Mesenchymal stem cell (in vitro differentiated cells and primary cell): ENCODE measurements around the gene ST8SIA1.

Experiments used
- DNase-seq: peaks from one replicate; pipeline ENCODE4 v3.0.0-alpha.2; 2013
- H2AFZ ChIP-seq: one replicate; pipeline ENCODE4 v1.6.1; 2013; ENCODE audit warnings: low read depth, mild to moderate bottlenecking, control low read depth, inconsistent platforms, low read length, moderate library complexity
- H2AK5ac ChIP-seq: 2 replicates; pipeline ENCODE4 v1.6.1; 2013; ENCODE audit warnings: low read length, moderate library complexity, mild to moderate bottlenecking, inconsistent platforms; ENCODE audit not compliant: severe bottlenecking
- H2BK120ac ChIP-seq: one replicate; pipeline ENCODE4 v1.6.1; 2013; ENCODE audit warnings: low read depth, mild to moderate bottlenecking, inconsistent platforms, low read length, moderate library complexity
- H2BK12ac ChIP-seq, 2 experiments: one replicate each; pipeline ENCODE4 v1.6.1; 2013; ENCODE audit warnings: inconsistent platforms in 2 of 2, low read length in 2 of 2, mild to moderate bottlenecking in 2 of 2, moderate library complexity in 2 of 2, control low read depth in 1 of 2
- H2BK15ac ChIP-seq: one replicate; pipeline ENCODE4 v1.6.1; 2013; ENCODE audit warnings: mild to moderate bottlenecking, low read depth, inconsistent platforms; ENCODE audit not compliant: poor library complexity, severe bottlenecking
- H2BK5ac ChIP-seq: 2 replicates; pipeline ENCODE4 v1.6.1; 2013; ENCODE audit warnings: low read depth, mild to moderate bottlenecking, low read length, control low read depth, inconsistent platforms; ENCODE audit not compliant: poor library complexity, severe bottlenecking
- H3K14ac ChIP-seq, 2 experiments: one replicate each; pipeline ENCODE4 v1.6.1; 2013; ENCODE audit warnings: inconsistent platforms in 2 of 2, low read length in 2 of 2, control low read depth in 1 of 2, mild to moderate bottlenecking in 1 of 2, moderate library complexity in 1 of 2
- H3K18ac ChIP-seq, 2 experiments: one replicate each; pipeline ENCODE4 v1.6.1; 2013; ENCODE audit warnings: inconsistent platforms in 2 of 2, low read length in 2 of 2, control low read depth in 1 of 2, low read depth in 1 of 2, mild to moderate bottlenecking in 1 of 2
- H3K23ac ChIP-seq, 2 experiments: one replicate each; pipeline ENCODE4 v1.6.1; 2013; ENCODE audit warnings: inconsistent platforms in 2 of 2, low read length in 2 of 2, mild to moderate bottlenecking in 2 of 2, moderate library complexity in 2 of 2, control low read depth in 1 of 2
- H3K27ac ChIP-seq: 2 replicates; pipeline ENCODE4 v1.5.1; 2013; ENCODE audit warnings: mild to moderate bottlenecking, moderate library complexity, low read length, control low read depth, inconsistent platforms; ENCODE audit not compliant: poor library complexity, severe bottlenecking
- H3K27me3 ChIP-seq, 2 experiments: 2 replicates each; pipeline versions ENCODE4 v1.6.1 to v1.7.0; 2013; ENCODE audit warnings: low read length in 2 of 2, mild to moderate bottlenecking in 2 of 2, moderate library complexity in 2 of 2, control low read depth in 1 of 2, inconsistent platforms in 1 of 2; ENCODE audit not compliant: control insufficient read depth in 1 of 2, insufficient read depth in 1 of 2
- H3K36me3 ChIP-seq, 2 experiments: 2 replicates each; pipeline versions ENCODE4 v1.6.1 to v1.7.0; 2013; ENCODE audit warnings: low read length in 2 of 2, control low read depth in 1 of 2, inconsistent platforms in 1 of 2, low read depth in 1 of 2, mild to moderate bottlenecking in 1 of 2; ENCODE audit not compliant: insufficient read depth in 2 of 2, control insufficient read depth in 1 of 2
- H3K4ac ChIP-seq, 2 experiments: one replicate each; pipeline ENCODE4 v1.6.1; 2013; ENCODE audit warnings: inconsistent platforms in 2 of 2, low read length in 2 of 2, mild to moderate bottlenecking in 2 of 2, moderate library complexity in 2 of 2, control low read depth in 1 of 2, low read depth in 1 of 2
- H3K4me1 ChIP-seq: 2 replicates; pipeline ENCODE4 v1.6.1; 2013; ENCODE audit warnings: low read depth, low read length, control low read depth; ENCODE audit not compliant: control insufficient read depth, insufficient read depth
- H3K4me2 ChIP-seq: 2 replicates; pipeline ENCODE4 v1.6.1; 2013; ENCODE audit warnings: low read length, mild to moderate bottlenecking, inconsistent platforms; ENCODE audit not compliant: poor library complexity, severe bottlenecking
- H3K4me3 ChIP-seq, 2 experiments: 2 replicates each; pipeline versions ENCODE4 v1.5.1 to v1.7.0; 2013; ENCODE audit warnings: low read length in 2 of 2, mild to moderate bottlenecking in 2 of 2, control low read depth in 1 of 2, low read depth in 1 of 2; ENCODE audit not compliant: insufficient read depth in 1 of 2
- H3K79me1 ChIP-seq: replicated peaks from 2 replicates; pipeline ENCODE4 v1.6.1; 2013; ENCODE audit warnings: mild to moderate bottlenecking, control low read depth, low read length, inconsistent platforms; ENCODE audit not compliant: poor library complexity, severe bottlenecking
- H3K9ac ChIP-seq: 2 replicates; pipeline ENCODE4 v1.7.0; 2013; ENCODE audit warnings: mild to moderate bottlenecking, low read length, moderate library complexity
- H3K9me3 ChIP-seq: 2 replicates; pipeline ENCODE4 v1.7.0; 2013; ENCODE audit warnings: mild to moderate bottlenecking, low read length; ENCODE audit not compliant: control insufficient read depth
- H4K8ac ChIP-seq: one replicate; pipeline ENCODE4 v1.6.1; 2013; ENCODE audit warnings: inconsistent platforms, mild to moderate bottlenecking, low read length, moderate library complexity
- H4K91ac ChIP-seq: one replicate; pipeline ENCODE4 v1.6.1; 2013; ENCODE audit warnings: mild to moderate bottlenecking, low read length, inconsistent platforms
- WGBS: methylation state at CpG from one replicate; pipeline ENCODE4 v1.1.7; 2013; ENCODE audit warnings: mixed read lengths; 5-methylcytosine and 5-hydroxymethylcytosine counted together

Gene ST8SIA1

GRCh38 chr12:22333186-22333712 is 1.3 kb downstream of the ST8SIA1 start:
- DNase-seq, result peak; percentile 53
- Histone ChIP-seq H3K23ac (no peak overlapping the region), H2BK12ac (no peak overlapping the region), H2BK5ac (no peak overlapping the region), H3K79me1 (no peaks in the 10 kb centered on the region), H3K27me3 (peaks cover 6 to 13% of the 10 kb centered on the region in 2 experiments), H3K18ac (no peak overlapping the region), H3K9ac (peak overlapping the region; percentile 89), H3K36me3 (peaks cover 0 to 11% of the 10 kb centered on the region in 2 experiments), H3K27ac (no peak overlapping the region), H4K91ac (no peak overlapping the region), H3K4me3 (peak overlapping the region in 1 of 2 experiments; percentile 95), H2AK5ac (no peak overlapping the region), H2BK120ac (no peak overlapping the region), H3K9me3 (no peaks in the 10 kb centered on the region), H4K8ac (no peak overlapping the region), H3K4me2 (no peak overlapping the region), H2AFZ (no peak overlapping the region), H2BK15ac (no peak overlapping the region), H3K4ac (no peak overlapping the region), H3K14ac (no peak overlapping the region), H3K4me1 (peaks cover 11% of the 10 kb centered on the region)
- WGBS, result 52% methylated on average over 9 of the region's 10 CpGs

- Histone ChIP-seq H3K9me3 (no peaks in the 10 kb centered on the region), H2BK15ac (no peak overlapping the region), H3K14ac (no peak overlapping the region), H3K9ac (peak overlapping the region; percentile 25), H3K27ac (no peak overlapping the region), H2BK12ac (no peak overlapping the region), H3K18ac (no peak overlapping the region), H2AFZ (no peak overlapping the region), H3K79me1 (no peaks in the 10 kb centered on the region), H3K23ac (no peak overlapping the region), H4K8ac (no peak overlapping the region), H3K4me2 (no peak overlapping the region), H3K4me3 (peak overlapping the region in 1 of 2 experiments; percentile 95), H3K4ac (no peak overlapping the region), H4K91ac (no peak overlapping the region), H2AK5ac (no peak overlapping the region), H3K27me3 (peaks cover 6 to 13% of the 10 kb centered on the region in 2 experiments), H3K4me1 (peaks cover 11% of the 10 kb centered on the region), H2BK5ac (no peak overlapping the region), H2BK120ac (no peak overlapping the region), H3K36me3 (peaks cover 0 to 11% of the 10 kb centered on the region in 2 experiments)
- DNase-seq, result no peak
Observed at GRCh38 chr12:22332202-22332601, 2.3 kb downstream of the ST8SIA1 start.

GRCh38 chr12:22329621-22330020 is 4.9 kb downstream of the ST8SIA1 start:
- H3K18ac ChIP-seq, result no peak overlapping the region
- H3K4ac ChIP-seq, result no peak overlapping the region
- no peak overlapping the region for H3K9ac ChIP-seq
- H4K8ac ChIP-seq, result no peak overlapping the region
- H3K36me3 ChIP-seq, result peaks cover 0 to 11% of the 10 kb centered on the region in 2 experiments
- H3K27ac ChIP-seq, result no peak overlapping the region
- no peak overlapping the region for H2BK120ac ChIP-seq
- H3K14ac ChIP-seq, result no peak overlapping the region
- WGBS, result 82% methylated on average over 4 of the region's 4 CpGs
- no peaks in the 10 kb centered on the region for H3K9me3 ChIP-seq
- no peak overlapping the region for H3K4me3 ChIP-seq
- peaks cover 6 to 13% of the 10 kb centered on the region in 2 experiments for H3K27me3 ChIP-seq
- H2AFZ ChIP-seq, result no peak overlapping the region
- no peak overlapping the region for H3K4me2 ChIP-seq
- no peak overlapping the region for H2BK12ac ChIP-seq
- H2BK5ac ChIP-seq, result no peak overlapping the region
- no peak overlapping the region for H2BK15ac ChIP-seq
- H3K4me1 ChIP-seq, result peaks cover 11% of the 10 kb centered on the region
- no peaks in the 10 kb centered on the region for H3K79me1 ChIP-seq
- no peak overlapping the region for H4K91ac ChIP-seq
- no peak overlapping the region for H2AK5ac ChIP-seq
- no peak for DNase-seq
- H3K23ac ChIP-seq, result no peak overlapping the region

DNA sequence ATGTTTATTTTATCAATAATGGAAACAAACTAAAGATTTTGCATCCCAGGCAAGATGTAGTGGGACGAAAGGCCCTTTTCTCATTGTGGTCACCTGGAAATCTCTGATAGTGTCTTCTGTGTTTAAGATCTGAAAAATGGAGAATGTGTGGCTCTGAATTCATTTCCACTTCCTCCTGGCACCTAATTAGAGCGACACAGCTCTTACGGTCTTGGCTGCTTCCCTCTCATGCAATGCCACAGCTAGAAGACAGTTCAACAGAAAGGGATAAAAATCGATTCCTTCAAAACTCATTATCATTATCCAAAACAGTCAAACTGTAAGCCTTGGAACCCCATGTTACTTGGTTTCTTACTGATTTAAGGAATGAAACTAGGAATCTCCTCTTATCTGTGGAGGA is 9.3 kb downstream of the ST8SIA1 start:
- Histone ChIP-seq H3K4ac (no peak overlapping the region), H2AFZ (no peak overlapping the region), H3K27me3 (peaks cover 0 to 3% of the 10 kb centered on the region in 2 experiments), H4K91ac (no peak overlapping the region), H3K9me3 (no peaks in the 10 kb centered on the region), H2BK5ac (no peak overlapping the region), H3K4me2 (no peak overlapping the region), H4K8ac (no peak overlapping the region), H3K36me3 (peaks cover 0 to 13% of the 10 kb centered on the region in 2 experiments), H3K9ac (no peak overlapping the region), H3K14ac (no peak overlapping the region), H3K23ac (no peak overlapping the region), H3K4me3 (no peak overlapping the region), H3K18ac (no peak overlapping the region), H2BK15ac (no peak overlapping the region), H2AK5ac (no peak overlapping the region), H3K4me1 (peaks cover 10% of the 10 kb centered on the region), H3K27ac (no peak overlapping the region), H3K79me1 (no peaks in the 10 kb centered on the region), H2BK120ac (no peak overlapping the region), H2BK12ac (no peak overlapping the region)
- 92% methylated on average over 4 of the region's 4 CpGs for WGBS
- DNase-seq, result no peak
